Osteoblast (primary cell): ENCODE data around the gene TCF20. TPM values are rescaled to one million over a fixed set of nuclear protein-coding genes. Genes with fewer than 3 reads are reported as not detected.

Experiments used
- DNase-seq: peaks from one replicate; pipeline ENCODE4 v3.0.0; 2011; ENCODE audit warnings: low spot score, mixed read lengths; ENCODE audit not compliant: insufficient read length; ENCODE audit errors: missing footprints
- H2AFZ ChIP-seq: 2 replicates; pipeline ENCODE4 v1.6.0; 2011; ENCODE audit warnings: mild to moderate bottlenecking, low read length
- H3K27ac ChIP-seq: 2 replicates; pipeline ENCODE4 v1.5.1; 2011; ENCODE audit warnings: mild to moderate bottlenecking, low read depth, low read length, moderate library complexity
- H3K27me3 ChIP-seq: 2 replicates; pipeline ENCODE4 v1.6.0; 2012; ENCODE audit warnings: mild to moderate bottlenecking, control low read depth, inconsistent platforms, low read length, moderate library complexity; ENCODE audit not compliant: insufficient read depth
- H3K36me3 ChIP-seq: 2 replicates; pipeline ENCODE4 v1.5.1; 2011; ENCODE audit warnings: mild to moderate bottlenecking, low read length, control low read depth, moderate library complexity; ENCODE audit not compliant: insufficient read depth
- H3K4me1 ChIP-seq: 2 replicates; pipeline ENCODE4 v1.5.1; 2011; ENCODE audit warnings: mild to moderate bottlenecking, low read length, control low read depth, moderate library complexity; ENCODE audit not compliant: insufficient read depth
- H3K4me2 ChIP-seq: 2 replicates; pipeline ENCODE4 v1.6.0; 2011; ENCODE audit warnings: mild to moderate bottlenecking, low read length; ENCODE audit not compliant: insufficient read depth
- H3K4me3 ChIP-seq: fragments of 200-600 bp; sonication (generic); 3 replicates; pipeline ENCODE4 v1.5.1; 2012; ENCODE audit warnings: mild to moderate bottlenecking, low read length, inconsistent platforms; ENCODE audit not compliant: insufficient read depth
- H3K79me2 ChIP-seq: 2 replicates; pipeline ENCODE4 v1.6.0; 2012; ENCODE audit warnings: mild to moderate bottlenecking, low read length, control low read depth, inconsistent platforms; ENCODE audit not compliant: insufficient read depth
- H3K9me3 ChIP-seq: 2 replicates; pipeline ENCODE4 v1.5.1; 2011; ENCODE audit warnings: low read depth, low read length, control low read depth
- H4K20me1 ChIP-seq: 2 replicates; pipeline ENCODE4 v1.6.0; 2012; ENCODE audit warnings: mild to moderate bottlenecking, low read length, control low read depth; ENCODE audit not compliant: insufficient read depth
- total RNA-seq: library from RNA; depleted of rRNA; stranded (reverse); fragments of >200 nt; gene quantifications from 2 replicates; pipeline ENCODE4 v1.2.3, GENCODE V29; 2012
- TF ChIP-seq, protein P1 (sequence below): IDR thresholded peaks from 2 replicates; pipeline ENCODE4 v1.5.1; 2011; ENCODE audit warnings: mild to moderate bottlenecking, low read depth, low read length, moderate library complexity; ENCODE audit errors: extremely low read depth

Gene TCF20
- total RNA-seq, 1 donor = 35.1 TPM

DNA sequence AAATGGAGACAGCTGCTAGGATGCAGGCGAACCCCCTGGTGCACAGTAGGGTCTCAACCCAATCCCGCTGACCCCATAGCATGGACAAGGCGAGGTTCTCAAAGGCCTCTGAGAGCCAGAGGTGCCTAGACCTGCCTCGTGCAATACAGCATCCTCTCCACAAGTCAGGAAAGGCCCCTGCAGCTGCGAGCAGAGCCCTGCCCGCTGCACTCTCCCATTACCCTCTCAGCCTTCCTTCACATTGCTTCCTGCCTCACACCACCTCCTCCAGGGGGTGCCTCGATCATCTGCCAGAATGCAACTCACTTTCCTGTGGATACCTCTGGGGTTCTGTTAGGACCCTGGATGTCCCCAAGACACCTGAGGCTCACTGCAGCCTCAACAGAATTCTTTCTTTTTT, 42.8 kb upstream of the TCF20 start:
- Histone ChIP-seq H3K27me3 (peaks cover 35% of the 10 kb centered on the region), H3K4me2 (no peak overlapping the region), H3K36me3 (no peaks in the 10 kb centered on the region), H3K4me1 (no peaks in the 10 kb centered on the region), H3K9me3 (no peaks in the 10 kb centered on the region), H3K79me2 (no peaks in the 10 kb centered on the region), H3K4me3 (no peak overlapping the region), H2AFZ (no peak overlapping the region), H4K20me1 (peaks cover 7% of the 10 kb centered on the region), H3K27ac (no peak overlapping the region)
- TF ChIP-seq, protein P1, sequence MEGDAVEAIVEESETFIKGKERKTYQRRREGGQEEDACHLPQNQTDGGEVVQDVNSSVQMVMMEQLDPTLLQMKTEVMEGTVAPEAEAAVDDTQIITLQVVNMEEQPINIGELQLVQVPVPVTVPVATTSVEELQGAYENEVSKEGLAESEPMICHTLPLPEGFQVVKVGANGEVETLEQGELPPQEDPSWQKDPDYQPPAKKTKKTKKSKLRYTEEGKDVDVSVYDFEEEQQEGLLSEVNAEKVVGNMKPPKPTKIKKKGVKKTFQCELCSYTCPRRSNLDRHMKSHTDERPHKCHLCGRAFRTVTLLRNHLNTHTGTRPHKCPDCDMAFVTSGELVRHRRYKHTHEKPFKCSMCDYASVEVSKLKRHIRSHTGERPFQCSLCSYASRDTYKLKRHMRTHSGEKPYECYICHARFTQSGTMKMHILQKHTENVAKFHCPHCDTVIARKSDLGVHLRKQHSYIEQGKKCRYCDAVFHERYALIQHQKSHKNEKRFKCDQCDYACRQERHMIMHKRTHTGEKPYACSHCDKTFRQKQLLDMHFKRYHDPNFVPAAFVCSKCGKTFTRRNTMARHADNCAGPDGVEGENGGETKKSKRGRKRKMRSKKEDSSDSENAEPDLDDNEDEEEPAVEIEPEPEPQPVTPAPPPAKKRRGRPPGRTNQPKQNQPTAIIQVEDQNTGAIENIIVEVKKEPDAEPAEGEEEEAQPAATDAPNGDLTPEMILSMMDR = no peak
- DNase-seq = no peak

DNA sequence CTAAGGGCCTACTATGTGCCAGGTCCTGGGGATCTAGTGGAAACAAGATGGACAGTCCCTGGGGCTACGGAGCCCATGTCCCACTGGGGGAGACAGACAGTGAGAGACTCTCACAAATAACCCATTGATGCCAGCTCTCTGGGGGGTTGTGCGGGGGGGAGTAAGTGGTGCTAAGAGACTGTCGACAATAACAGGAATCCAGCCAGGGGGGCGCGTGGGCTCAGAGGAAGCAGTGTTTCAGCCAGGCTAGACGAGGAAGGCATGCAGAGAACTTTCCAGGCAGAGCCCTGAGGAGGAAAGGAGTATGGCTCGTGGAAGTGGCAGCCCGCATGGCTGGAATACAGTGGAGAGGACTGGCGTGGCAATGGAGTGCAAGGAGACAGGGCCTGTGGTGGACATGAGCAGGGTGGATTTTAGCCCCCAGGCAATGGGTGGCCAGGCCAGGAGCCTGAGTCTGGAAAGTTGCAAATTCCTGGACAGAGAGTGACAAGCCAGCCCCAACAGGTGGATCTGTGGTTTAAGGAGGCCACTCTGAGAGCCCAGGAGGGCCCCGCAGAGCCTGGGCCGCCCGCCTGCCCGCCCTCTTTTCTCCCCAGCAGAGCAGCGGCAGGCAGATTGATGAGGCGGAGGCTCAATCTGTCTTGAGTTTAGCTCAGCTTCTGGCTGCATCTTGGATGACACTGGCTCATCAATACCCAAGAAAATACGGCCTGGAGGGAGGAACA, 40.0 kb upstream of the TCF20 start:
- H2AFZ ChIP-seq = no peak overlapping the region
- H4K20me1 ChIP-seq = peaks cover 7% of the 10 kb centered on the region
- no peak overlapping the region for H3K4me2 ChIP-seq
- TF ChIP-seq, protein P1 = no peak
- H3K9me3 ChIP-seq = no peaks in the 10 kb centered on the region
- H3K27ac ChIP-seq = no peak overlapping the region
- peaks cover 33% of the 10 kb centered on the region for H3K27me3 ChIP-seq
- no peaks in the 10 kb centered on the region for H3K36me3 ChIP-seq
- no peaks in the 10 kb centered on the region for H3K79me2 ChIP-seq
- DNase-seq = no peak
- no peaks in the 10 kb centered on the region for H3K4me1 ChIP-seq
- no peak overlapping the region for H3K4me3 ChIP-seq

DNA sequence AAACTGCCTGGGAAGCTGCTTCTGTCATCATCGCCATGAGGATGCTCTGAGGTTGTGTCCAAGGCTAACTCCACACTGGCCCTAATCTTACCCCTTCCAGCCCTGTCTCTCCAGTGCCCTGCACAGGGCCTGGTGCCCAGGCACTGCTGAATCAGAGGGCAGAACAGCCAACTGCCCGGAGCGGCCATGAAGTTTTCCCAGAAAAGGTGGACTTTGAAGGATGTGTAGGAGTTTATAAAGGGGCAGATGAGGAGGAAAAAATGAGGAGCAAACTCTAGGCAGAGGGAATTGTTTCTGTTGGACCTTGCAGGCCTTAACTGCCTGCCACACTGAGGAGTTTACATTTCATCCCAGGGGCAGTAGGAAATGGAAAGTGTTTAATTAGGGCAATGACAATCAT, 39.4 kb upstream of the TCF20 start:
- Histone ChIP-seq H4K20me1 (peaks cover 5% of the 10 kb centered on the region), H3K4me2 (no peak overlapping the region), H2AFZ (no peak overlapping the region), H3K9me3 (no peaks in the 10 kb centered on the region), H3K79me2 (no peaks in the 10 kb centered on the region), H3K36me3 (no peaks in the 10 kb centered on the region), H3K27me3 (peaks cover 28% of the 10 kb centered on the region), H3K27ac (no peak overlapping the region), H3K4me1 (no peaks in the 10 kb centered on the region), H3K4me3 (no peak overlapping the region)
- TF ChIP-seq, protein P1 = no peak
- DNase-seq = no peak

DNA sequence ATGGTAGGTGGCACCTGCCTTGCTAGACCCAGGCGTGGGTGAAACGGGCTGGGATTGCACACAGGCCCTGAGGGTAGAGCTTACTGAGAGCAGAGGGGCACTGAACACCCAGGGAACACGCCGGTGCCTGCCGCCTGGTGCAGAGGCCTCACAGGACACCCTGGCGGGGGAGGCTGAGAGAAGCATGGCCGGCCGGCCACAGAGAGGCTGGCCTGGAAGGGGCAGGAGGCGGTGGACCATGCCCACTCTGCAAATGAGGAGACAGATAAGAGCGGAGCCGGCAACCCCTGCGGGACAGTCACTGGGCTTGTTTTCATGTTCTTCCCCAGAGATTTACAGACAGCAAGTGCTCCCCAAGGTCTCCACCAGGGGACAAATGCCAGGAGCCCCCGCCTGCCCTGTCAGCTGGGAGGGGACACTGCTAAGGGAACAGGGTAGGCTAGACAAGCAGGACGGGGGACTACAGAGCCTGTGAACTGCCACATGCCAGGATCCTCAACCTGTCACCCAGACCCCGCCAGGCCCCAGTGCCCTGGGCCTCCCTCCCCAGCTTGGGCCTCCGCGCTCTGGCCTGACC, 38.5 kb upstream of the TCF20 start:
- peaks cover 5% of the 10 kb centered on the region for H4K20me1 ChIP-seq
- no peaks in the 10 kb centered on the region for H3K4me1 ChIP-seq
- H3K4me2 ChIP-seq = no peak overlapping the region
- H3K36me3 ChIP-seq = no peaks in the 10 kb centered on the region
- TF ChIP-seq, protein P1 = no peak
- H3K27ac ChIP-seq = no peak overlapping the region
- H2AFZ ChIP-seq = no peak overlapping the region
- H3K27me3 ChIP-seq = peaks cover 25% of the 10 kb centered on the region
- H3K9me3 ChIP-seq = no peaks in the 10 kb centered on the region
- H3K4me3 ChIP-seq = no peak overlapping the region
- no peak for DNase-seq
- no peaks in the 10 kb centered on the region for H3K79me2 ChIP-seq
